OCI-LY1 (cell line): ENCODE measurements around the gene EPPIN.

Experiments used
- H2AFZ ChIP-seq: fragments of 200-600 bp; sonication (generic), shearing (Covaris generic); 2 replicates; pipeline ENCODE4 v1.6.0; 2014; ENCODE audit warnings: antibody characterized with exemption, mild to moderate bottlenecking, low read length
- H3F3A ChIP-seq: fragments of 200-600 bp; sonication (generic), shearing (Covaris generic); 2 replicates; pipeline ENCODE4 v1.6.0; 2014; ENCODE audit warnings: mild to moderate bottlenecking, antibody characterized with exemption, low read length, moderate library complexity; ENCODE audit not compliant: insufficient read depth
- H3K27ac ChIP-seq: fragments of 200-600 bp; sonication (generic); 2 replicates; pipeline ENCODE4 v1.5.1; 2014; ENCODE audit warnings: low read length, mixed run types, mild to moderate bottlenecking, low read depth; ENCODE audit not compliant: poor library complexity, severe bottlenecking
- H3K27me3 ChIP-seq: fragments of 200-600 bp; sonication (generic); 2 replicates; pipeline ENCODE4 v1.6.0; 2014; ENCODE audit warnings: antibody characterized with exemption, mild to moderate bottlenecking, low read length, moderate library complexity; ENCODE audit not compliant: insufficient read depth
- H3K36me3 ChIP-seq: fragments of 200-600 bp; sonication (generic); 2 replicates; pipeline ENCODE4 v1.6.1; 2014; ENCODE audit warnings: mild to moderate bottlenecking, antibody characterized with exemption, low read length, moderate library complexity, mixed read lengths; ENCODE audit not compliant: insufficient read depth
- H3K4me1 ChIP-seq: fragments of 200-600 bp; sonication (generic); 2 replicates; pipeline ENCODE4 v1.5.1; 2014; ENCODE audit warnings: mild to moderate bottlenecking, low read length, moderate library complexity; ENCODE audit not compliant: insufficient read depth, severe bottlenecking
- H3K4me2 ChIP-seq: fragments of 200-600 bp; sonication (generic), shearing (Covaris generic); 2 replicates; pipeline ENCODE4 v1.6.1; 2014; ENCODE audit warnings: low read length
- H3K4me3 ChIP-seq: fragments of 200-600 bp; sonication (generic); 2 replicates; pipeline ENCODE4 v1.5.1; 2014; ENCODE audit warnings: low read length, low read depth, mild to moderate bottlenecking, mixed read lengths; ENCODE audit not compliant: poor library complexity, severe bottlenecking
- H3K79me2 ChIP-seq: fragments of 200-600 bp; shearing (Covaris generic); 2 replicates; pipeline ENCODE4 v1.6.1; 2016; ENCODE audit warnings: mixed run types, low read length, mixed read lengths; ENCODE audit not compliant: insufficient read depth
- H3K9ac ChIP-seq: fragments of 200-600 bp; sonication (generic), shearing (Covaris generic); 2 replicates; pipeline ENCODE4 v1.6.1; 2014; ENCODE audit warnings: mild to moderate bottlenecking, low read length, mixed read lengths
- H3K9me2 ChIP-seq: fragments of 200-600 bp; sonication (generic), shearing (Covaris generic); 2 replicates; pipeline ENCODE4 v1.6.1; 2014; ENCODE audit warnings: low read depth, mild to moderate bottlenecking, low read length, mixed read lengths
- H3K9me3 ChIP-seq: fragments of 200-600 bp; shearing (Covaris generic); 2 replicates; pipeline ENCODE4 v1.6.1; 2014; ENCODE audit warnings: low read length, mixed read lengths
- H4K20me1 ChIP-seq: fragments of 200-600 bp; sonication (generic), shearing (Covaris generic); 2 replicates; pipeline ENCODE4 v1.6.0; 2016; ENCODE audit warnings: mild to moderate bottlenecking, low read length; ENCODE audit not compliant: insufficient read depth
- CTCF ChIP-seq: fragments of 200-600 bp; sonication (generic), shearing (Covaris generic); IDR thresholded peaks from 2 replicates; pipeline ENCODE4 v1.5.1; 2017; ENCODE audit warnings: mild to moderate bottlenecking, antibody characterized with exemption, low read length, moderate library complexity, mixed read lengths
- EZH2 ChIP-seq: fragments of 200-600 bp; sonication (generic), shearing (Covaris generic); IDR thresholded peaks from 2 replicates; pipeline ENCODE4 v1.8.0; 2017; ENCODE audit warnings: borderline replicate concordance, mixed run types, mild to moderate bottlenecking, antibody characterized with exemption, low read length, moderate library complexity, mixed read lengths

The EPPIN gene

GRCh38 chr20:45545351-45545750, 1.9 kb downstream of the EPPIN start:
- H4K20me1 ChIP-seq, result no peaks in the 10 kb centered on the region
- no peaks in the 10 kb centered on the region for H3K36me3 ChIP-seq
- H3K27me3 ChIP-seq, result no peaks in the 10 kb centered on the region
- H3K9me2 ChIP-seq, result no peaks in the 10 kb centered on the region
- no peaks in the 10 kb centered on the region for H3K79me2 ChIP-seq
- TF ChIP-seq EZH2 (no peak), CTCF (no peak)
- no peaks in the 10 kb centered on the region for H3K4me1 ChIP-seq
- H3F3A ChIP-seq, result no peaks in the 10 kb centered on the region
- no peaks in the 10 kb centered on the region for H3K9me3 ChIP-seq
- H3K9ac ChIP-seq, result no peak overlapping the region
- H3K27ac ChIP-seq, result no peak overlapping the region
- no peak overlapping the region for H3K4me2 ChIP-seq
- H3K4me3 ChIP-seq, result no peak overlapping the region
- H2AFZ ChIP-seq, result no peak overlapping the region

- Histone ChIP-seq H3K36me3 (no peaks in the 10 kb centered on the region), H3K79me2 (no peaks in the 10 kb centered on the region), H2AFZ (no peak within 1 kb of the TSS), H3K9me2 (no peaks in the 10 kb centered on the region), H3K4me1 (no peaks in the 10 kb centered on the region), H3K4me2 (no peak within 1 kb of the TSS), H3F3A (no peaks in the 10 kb centered on the region), H3K27ac (no peak within 1 kb of the TSS), H3K4me3 (no peak within 1 kb of the TSS), H3K9ac (no peak within 1 kb of the TSS), H3K27me3 (0 out of 2 replicates have a peak, but pooled peaks cover 3% of the 10 kb centered on the region), H3K9me3 (no peaks in the 10 kb centered on the region), H4K20me1 (no peaks in the 10 kb centered on the region)
- TF ChIP-seq EZH2, result no peak
- TF ChIP-seq CTCF, result no peak
These were observed 7.8 kb downstream of the EPPIN start, which contains the start of gene WFDC6 for GRCh38 chr20:45539382-45539781. Gene WFDC6, minus strand, starts transcription at chr20:45539482. Its CDS starts 75 bp downstream, at chr20:45539407.

GRCh38 chr20:45538209-45538799, 8.9 kb downstream of the EPPIN start:
- TF ChIP-seq CTCF (peak; percentile 10; the same call in 1 of the 2 replicates), EZH2 (no peak)
- Histone ChIP-seq H3K9ac (no peak overlapping the region), H3K79me2 (no peaks in the 10 kb centered on the region), H3K4me3 (no peak overlapping the region), H3K9me2 (no peaks in the 10 kb centered on the region), H3K4me1 (no peaks in the 10 kb centered on the region), H3K27ac (no peak overlapping the region), H4K20me1 (no peaks in the 10 kb centered on the region), H3K9me3 (no peaks in the 10 kb centered on the region), H3F3A (no peaks in the 10 kb centered on the region), H2AFZ (no peak overlapping the region), H3K36me3 (no peaks in the 10 kb centered on the region), H3K4me2 (no peak overlapping the region), H3K27me3 (0 out of 2 replicates have a peak, but pooled peaks cover 3% of the 10 kb centered on the region)
